Ovary (tissue), 3 donors: ENCODE results near the gene ABCA1.

ENCODE experiments used
- CTCF ChIP-seq, 3 donors: fragments of 450-650 bp in 2 of 3; fragments of 200-600 bp in 1 of 3; IDR thresholded peaks; one replicate each; pipeline versions ENCODE4 v1.5.1 to v1.8.0; 2016 to 2022; ENCODE audit warnings: antibody characterized with exemption in 3 of 3, mild to moderate bottlenecking in 1 of 3
- EP300 ChIP-seq: sonication (generic); formaldehyde crosslinking; IDR thresholded peaks from one replicate; pipeline ENCODE4 v1.6.1; 2017; ENCODE audit warnings: antibody characterized with exemption
- POLR2A ChIP-seq: fragments of 450-650 bp; IDR thresholded peaks from one replicate; pipeline ENCODE4 v1.6.1; 2017; ENCODE audit warnings: antibody characterized with exemption, mild to moderate bottlenecking, moderate library complexity
- donor health status: DM: no; HTN: no; CAD: no.

DNA sequence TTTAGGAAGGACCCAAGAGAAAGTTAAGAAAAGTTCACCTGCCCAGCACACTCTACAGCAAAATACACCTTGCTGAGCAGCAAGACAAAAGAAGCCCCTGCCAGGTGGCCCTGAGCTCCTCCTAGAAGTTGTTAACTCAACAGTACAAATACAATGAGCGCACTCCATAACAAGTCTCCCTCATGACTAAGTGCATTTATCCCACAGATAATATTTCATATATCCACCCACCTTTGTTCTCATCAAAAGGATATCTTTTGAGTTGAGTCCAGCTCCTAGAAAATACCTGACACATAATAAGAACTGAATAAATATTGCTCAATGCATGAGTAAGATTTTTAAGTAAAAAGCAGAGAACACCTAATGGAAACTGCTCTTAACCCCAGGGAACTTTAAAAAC, 73.3 kb downstream of the ABCA1 start:
- no peak for TF ChIP-seq POLR2A
- no peak for TF ChIP-seq CTCF (IDR thresholded peaks at IDR 0.05)
- TF ChIP-seq EP300 = no peak
